ENCODE results near the gene HAND2.

HAND2 gene

GRCh38 chr4:173547889-173548288, 17.9 kb upstream of the HAND2 start:
- H3K4me3 ChIP-seq (ENCODE audit: control insufficient read depth, low read depth, low read length), result no peak overlapping the region
- no peak for DNase-seq (ENCODE audit: low read depth)
- TF ChIP-seq, protein P1, sequence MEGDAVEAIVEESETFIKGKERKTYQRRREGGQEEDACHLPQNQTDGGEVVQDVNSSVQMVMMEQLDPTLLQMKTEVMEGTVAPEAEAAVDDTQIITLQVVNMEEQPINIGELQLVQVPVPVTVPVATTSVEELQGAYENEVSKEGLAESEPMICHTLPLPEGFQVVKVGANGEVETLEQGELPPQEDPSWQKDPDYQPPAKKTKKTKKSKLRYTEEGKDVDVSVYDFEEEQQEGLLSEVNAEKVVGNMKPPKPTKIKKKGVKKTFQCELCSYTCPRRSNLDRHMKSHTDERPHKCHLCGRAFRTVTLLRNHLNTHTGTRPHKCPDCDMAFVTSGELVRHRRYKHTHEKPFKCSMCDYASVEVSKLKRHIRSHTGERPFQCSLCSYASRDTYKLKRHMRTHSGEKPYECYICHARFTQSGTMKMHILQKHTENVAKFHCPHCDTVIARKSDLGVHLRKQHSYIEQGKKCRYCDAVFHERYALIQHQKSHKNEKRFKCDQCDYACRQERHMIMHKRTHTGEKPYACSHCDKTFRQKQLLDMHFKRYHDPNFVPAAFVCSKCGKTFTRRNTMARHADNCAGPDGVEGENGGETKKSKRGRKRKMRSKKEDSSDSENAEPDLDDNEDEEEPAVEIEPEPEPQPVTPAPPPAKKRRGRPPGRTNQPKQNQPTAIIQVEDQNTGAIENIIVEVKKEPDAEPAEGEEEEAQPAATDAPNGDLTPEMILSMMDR (IDR thresholded peaks at IDR 0.05; ENCODE audit: control insufficient read depth, insufficient read depth, low read depth, low read length, missing control alignments), result no peak

DNA sequence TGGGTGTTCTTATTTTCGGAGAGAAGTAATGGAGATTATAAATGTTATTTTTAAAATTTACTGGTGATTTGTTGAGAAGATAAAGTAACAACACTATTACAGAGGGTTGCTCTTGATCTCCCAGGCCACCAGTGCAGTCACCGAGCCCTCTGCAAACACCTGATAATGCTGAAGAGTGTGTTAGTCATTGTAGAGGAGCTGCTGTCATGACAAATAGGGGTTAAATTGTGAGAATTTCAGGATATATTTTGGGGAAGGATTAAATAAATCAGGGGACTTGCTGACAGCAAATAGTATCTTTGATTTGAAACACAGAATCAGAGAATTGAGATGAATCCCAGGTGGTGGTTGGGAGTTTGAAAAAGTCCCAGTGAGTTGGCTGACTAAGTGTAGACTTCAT, 16.7 kb upstream of the HAND2 start:
- H3K4me3 ChIP-seq (ENCODE audit: control insufficient read depth, low read depth, low read length), result no peak overlapping the region
- no peak for DNase-seq (ENCODE audit: low read depth)
- TF ChIP-seq, protein P1 (IDR thresholded peaks at IDR 0.05; ENCODE audit: control insufficient read depth, insufficient read depth, low read depth, low read length, missing control alignments), result no peak

DNA sequence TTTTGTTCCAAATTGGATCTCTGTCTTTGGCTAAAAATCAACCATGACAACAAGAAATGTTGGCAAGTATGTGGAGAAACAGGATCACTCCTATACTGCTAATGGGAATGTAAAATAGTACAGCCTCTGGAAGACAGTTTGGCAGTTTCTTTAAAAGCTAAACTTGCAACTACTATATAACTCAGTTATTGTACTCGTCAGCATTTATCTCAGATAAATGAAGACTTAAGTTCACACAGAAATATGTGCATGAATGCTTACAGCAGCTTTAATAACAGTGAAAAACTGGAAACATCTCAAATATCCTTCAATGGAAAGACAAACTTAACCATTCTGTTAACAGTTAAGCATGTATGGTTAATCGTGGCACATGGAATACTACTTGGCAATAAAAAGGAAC, 15.4 kb upstream of the HAND2 start:
- no peak for DNase-seq (ENCODE audit: low read depth)
- TF ChIP-seq, protein P1 (IDR thresholded peaks at IDR 0.05; ENCODE audit: control insufficient read depth, insufficient read depth, low read depth, low read length, missing control alignments), result no peak

DNA sequence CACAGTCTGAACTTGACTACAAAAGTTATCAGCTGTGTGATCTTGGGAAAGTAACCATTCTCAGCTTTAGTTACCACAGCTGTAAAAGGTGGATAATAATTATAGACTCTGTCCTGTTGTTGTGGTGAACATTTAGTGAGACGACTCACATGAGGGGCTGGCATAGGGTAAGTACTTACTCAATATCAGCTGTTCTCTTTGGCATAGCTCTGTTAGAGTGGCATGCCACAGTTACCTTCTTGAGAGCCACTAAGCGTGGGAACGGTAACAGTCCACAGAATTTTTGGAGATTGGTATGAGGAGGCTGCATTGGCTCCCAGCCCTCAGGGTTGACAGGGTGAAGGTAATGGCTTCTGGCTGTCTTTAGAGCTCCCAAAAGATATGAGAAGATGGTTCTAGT, 13.2 kb upstream of the HAND2 start:
- TF ChIP-seq, protein P1 (IDR thresholded peaks at IDR 0.05; ENCODE audit: control insufficient read depth, insufficient read depth, low read depth, low read length, missing control alignments), result no peak
- H3K4me3 ChIP-seq (ENCODE audit: control insufficient read depth, low read depth, low read length), result no peak overlapping the region
- DNase-seq (ENCODE audit: low read depth), result no peak

More for the DNA sequence above, 15.4 kb upstream of the HAND2 start:
- no peak overlapping the region for H3K4me3 ChIP-seq (ENCODE audit: control insufficient read depth, low read depth, low read length)

GRCh38 chr4:173539986-173540385, 10.0 kb upstream of the HAND2 start:
- no peak overlapping the region for H3K4me3 ChIP-seq (ENCODE audit: control insufficient read depth, low read depth, low read length)
- TF ChIP-seq, protein P1 (IDR thresholded peaks at IDR 0.05; ENCODE audit: control insufficient read depth, insufficient read depth, low read depth, low read length, missing control alignments), result no peak
- no peak for DNase-seq (ENCODE audit: low read depth)

GRCh38 chr4:173538909-173539445, 8.9 kb upstream of the HAND2 start:
- TF ChIP-seq, protein P1 (IDR thresholded peaks at IDR 0.05; ENCODE audit: control insufficient read depth, insufficient read depth, low read depth, low read length, missing control alignments), result no peak
- H3K4me3 ChIP-seq (ENCODE audit: control insufficient read depth, low read depth, low read length), result no peak overlapping the region
- no peak for DNase-seq (ENCODE audit: low read depth)

Measured in AG09309 (cell line).